CD14-positive monocyte (primary cell): ENCODE results near the gene ZNF248. TPM values are rescaled to one million over a fixed set of nuclear protein-coding genes. Genes with fewer than 3 reads are reported as not detected.

Source experiments
- DNase-seq, 3 donors: peaks; one replicate each; pipeline ENCODE4 v3.0.0-alpha.2; 2011 to 2022
- H2AFZ ChIP-seq: 2 replicates; pipeline ENCODE4 v1.6.0; 2012; ENCODE audit warnings: mild to moderate bottlenecking, low read depth, low read length, inconsistent platforms; ENCODE audit not compliant: insufficient read depth, poor library complexity, severe bottlenecking
- H3K27ac ChIP-seq, 2 donors: 1 replicate in 1 of 2; 2 replicates in 1 of 2; pipeline ENCODE4 v1.5.1; 2012 to 2013; ENCODE audit warnings: low read length in 2 of 2, control low read depth in 1 of 2, inconsistent platforms in 1 of 2, low read depth in 1 of 2, mild to moderate bottlenecking in 1 of 2
- H3K27me3 ChIP-seq, 2 donors: one replicate each; pipeline versions ENCODE4 v1.6.0 to v1.6.1; 2011 to 2013; ENCODE audit warnings: low read length in 2 of 2; ENCODE audit not compliant: control insufficient read depth in 2 of 2, insufficient read depth in 2 of 2
- H3K36me3 ChIP-seq, 2 donors: replicated peaks in 1 of 2; 1 replicate in 1 of 2; 2 replicates in 1 of 2; pipeline versions ENCODE4 v1.5.1 to v1.6.1; 2012 to 2013; ENCODE audit warnings: low read length in 2 of 2, control low read depth in 1 of 2, inconsistent platforms in 1 of 2, mild to moderate bottlenecking in 1 of 2; ENCODE audit not compliant: insufficient read depth in 2 of 2, control insufficient read depth in 1 of 2
- H3K4me1 ChIP-seq, 2 donors: 1 replicate in 1 of 2; 2 replicates in 1 of 2; pipeline versions ENCODE4 v1.5.1 to v1.6.1; 2012 to 2013; ENCODE audit warnings: low read length in 2 of 2, control low read depth in 1 of 2, inconsistent platforms in 1 of 2, mild to moderate bottlenecking in 1 of 2, moderate library complexity in 1 of 2; ENCODE audit not compliant: insufficient read depth in 2 of 2, control insufficient read depth in 1 of 2
- H3K4me2 ChIP-seq: replicated peaks from 2 replicates; pipeline ENCODE3; 2012; ENCODE audit warnings: low read length, moderate library complexity, mild to moderate bottlenecking; ENCODE audit not compliant: poor library complexity, severe bottlenecking; ENCODE audit errors: extremely low read depth
- H3K4me3 ChIP-seq, 3 experiments: fragments of 200-600 bp in 1 of 3; sonication (generic) in 1 of 3; replicated peaks in 1 of 3; 1 replicate in 2 of 3; 2 replicates in 1 of 3; pipeline ENCODE4 v1.5.1; 2011 to 2013; ENCODE audit warnings: low read length in 3 of 3, mild to moderate bottlenecking in 3 of 3, control low read depth in 2 of 3, low read depth in 2 of 3, inconsistent platforms in 1 of 3, moderate library complexity in 1 of 3
- H3K79me2 ChIP-seq: 2 replicates; pipeline ENCODE4 v1.6.0; 2012; ENCODE audit warnings: mild to moderate bottlenecking, control low read depth, inconsistent platforms, low read length, moderate library complexity; ENCODE audit not compliant: insufficient read depth
- H3K9ac ChIP-seq: 2 replicates; pipeline ENCODE4 v1.6.0; 2017; ENCODE audit warnings: low read length, mild to moderate bottlenecking; ENCODE audit not compliant: insufficient read depth, poor library complexity, severe bottlenecking
- H3K9me3 ChIP-seq, 2 donors: replicated peaks in 1 of 2; 1 replicate in 1 of 2; 2 replicates in 1 of 2; pipeline versions ENCODE4 v1.5.1 to v1.6.1; 2012 to 2013; ENCODE audit warnings: low read length in 2 of 2, control low read depth in 1 of 2; ENCODE audit not compliant: control insufficient read depth in 1 of 2, insufficient read depth in 1 of 2
- H4K20me1 ChIP-seq: 2 replicates; pipeline ENCODE4 v1.6.0; 2012; ENCODE audit warnings: mild to moderate bottlenecking, low read length, control low read depth, moderate library complexity; ENCODE audit not compliant: insufficient read depth
- H3K27ac Mint-ChIP-seq, 7 donors: one replicate each; pipeline ENCODE4 v1.8.0; 2020; ENCODE audit warnings: mild to moderate bottlenecking in 7 of 7, mixed read lengths in 7 of 7, moderate library complexity in 6 of 7, inconsistent platforms in 2 of 7
- H3K27me3 Mint-ChIP-seq, 3 donors: one replicate each; pipeline ENCODE4 v1.8.0; 2021 to 2022; ENCODE audit warnings: low read depth in 3 of 3, mild to moderate bottlenecking in 3 of 3, mixed read lengths in 3 of 3, moderate library complexity in 3 of 3, inconsistent platforms in 1 of 3
- H3K36me3 Mint-ChIP-seq, 2 donors: one replicate each; pipeline ENCODE4 v1.8.0; 2020; ENCODE audit warnings: mixed read lengths in 2 of 2, inconsistent platforms in 1 of 2, mild to moderate bottlenecking in 1 of 2
- H3K4me1 Mint-ChIP-seq: one replicate; pipeline ENCODE4 v1.8.0; 2020; ENCODE audit warnings: mild to moderate bottlenecking, mixed read lengths
- H3K4me3 Mint-ChIP-seq, 2 donors: one replicate each; pipeline ENCODE4 v1.8.0; 2020; ENCODE audit warnings: mild to moderate bottlenecking in 2 of 2, mixed read lengths in 2 of 2, moderate library complexity in 1 of 2
- H3K9me3 Mint-ChIP-seq, 7 donors: one replicate each; pipeline ENCODE4 v1.8.0; 2020 to 2022; ENCODE audit warnings: mixed read lengths in 7 of 7, mild to moderate bottlenecking in 6 of 7, moderate library complexity in 6 of 7, inconsistent platforms in 2 of 7
- CTCF ChIP-seq: fragments of 200-600 bp; IDR thresholded peaks from one replicate; pipeline ENCODE4 v1.8.0; 2022; ENCODE audit warnings: antibody characterized with exemption, mild to moderate bottlenecking
- WGBS: methylation state at CpG from one replicate; pipeline ENCODE4 v1.1.5; 2013; ENCODE audit warnings: missing lambda C conversion rate; ENCODE audit not compliant: insufficient coverage; 5-methylcytosine and 5-hydroxymethylcytosine counted together
- intact Hi-C, 2 donors: fragments of 100-400 bp; cut with micrococcal nuclease; formaldehyde crosslinking; loops; one replicate each; pipeline versions ENCODE4 v1.15.0 to v1.15.1; 2023
- polyA plus RNA-seq, 3 donors: library from polyadenylated mRNA; depleted of rRNA in 1 of 3; unstranded in 2 of 3; stranded (reverse) in 1 of 3; fragments of 300-500 nt in 2 of 3; fragments of >200 nt in 1 of 3; fragmentation: Illumina TruSeq in 2 of 3; gene quantifications; 1 replicate in 2 of 3; 2 replicates in 1 of 3; pipeline ENCODE4 v1.2.3, GENCODE V29; 2012 to 2021

The ZNF248 gene
- polyA plus RNA-seq, 3 donors, result 0.44 to 2.2 (median 0.94) TPM

- Mint-ChIP-seq H3K4me1 (no peaks in the 10 kb centered on the region), H3K4me3 (no peak overlapping the region), H3K27me3 (peaks cover 0 to 1% (median 0%) of the 10 kb centered on the region in 3 donors), H3K27ac (no peak overlapping the region), H3K36me3 (no peaks in the 10 kb centered on the region), H3K9me3 (peaks cover 12 to 50% (median 28%) of the 10 kb centered on the region in 7 donors)
- H2AFZ ChIP-seq, result no peak overlapping the region
- H3K36me3 ChIP-seq, result no peaks in the 10 kb centered on the region
- no peak overlapping the region for H3K9ac ChIP-seq
- no peak overlapping the region for H3K4me3 ChIP-seq
- intact Hi-C loops, result no loop called here
- H3K27me3 ChIP-seq, result no peaks in the 10 kb centered on the region
- TF ChIP-seq CTCF, result no peak
- no peaks in the 10 kb centered on the region for H4K20me1 ChIP-seq
- H3K4me2 ChIP-seq, result no peak overlapping the region
- no peaks in the 10 kb centered on the region for H3K79me2 ChIP-seq
- H3K27ac ChIP-seq, result no peak overlapping the region
- DNase-seq, result no peak
- H3K9me3 ChIP-seq, result peaks cover 13 to 25% of the 10 kb centered on the region in 2 donors
- H3K4me1 ChIP-seq, result no peaks in the 10 kb centered on the region
These were observed 28.4 kb upstream of the ZNF248 start for GRCh38 chr10:37885850-37886249.

- TF ChIP-seq CTCF, result no peak
- Histone ChIP-seq H4K20me1 (no peaks in the 10 kb centered on the region), H2AFZ (no peak overlapping the region), H3K9me3 (peaks cover 6 to 23% of the 10 kb centered on the region in 2 donors), H3K27ac (no peak overlapping the region), H3K4me1 (no peaks in the 10 kb centered on the region), H3K4me2 (no peak overlapping the region), H3K27me3 (no peaks in the 10 kb centered on the region), H3K36me3 (no peaks in the 10 kb centered on the region), H3K4me3 (no peak overlapping the region), H3K79me2 (no peaks in the 10 kb centered on the region), H3K9ac (no peak overlapping the region)
- DNase-seq, result no peak
- WGBS, result no CpG with 5 or more reads among the region's 4 CpGs
- Mint-ChIP-seq H3K4me1 (no peaks in the 10 kb centered on the region), H3K27ac (no peak overlapping the region), H3K27me3 (peaks cover 0 to 2% (median 2%) of the 10 kb centered on the region in 3 donors), H3K9me3 (peaks cover 8 to 35% (median 25%) of the 10 kb centered on the region in 7 donors), H3K4me3 (no peak overlapping the region), H3K36me3 (no peaks in the 10 kb centered on the region)
- intact Hi-C loops, result no loop called here
These were observed 15.5 kb upstream of the ZNF248 start for GRCh38 chr10:37872955-37873354.
